GM12891 (cell line): ENCODE data around the gene SALL3.
"Not testable (repeated sequence)": the region's sequence is repeated elsewhere in the genome, so short reads cannot be mapped to it uniquely, and the experiment has no call there.

Source experiments
- DNase-seq: peaks from one replicate; pipeline ENCODE4 v3.0.0; 2011; ENCODE audit warnings: low spot score; ENCODE audit not compliant: insufficient read length
- FAIRE-seq: peaks from 2 replicates; lab custom pipeline; 2011; peaks lifted over from hg19 to GRCh38; lab: Jason Lieb, UNC
- PAX5 ChIP-seq: IDR thresholded peaks from 2 replicates; pipeline ENCODE4 v1.6.1; 2011; ENCODE audit warnings: low read length, moderate library complexity, mild to moderate bottlenecking; ENCODE audit not compliant: insufficient read depth, severe bottlenecking
- POLR2A ChIP-seq: IDR thresholded peaks from 2 replicates; pipeline ENCODE4 v1.6.1; 2011; ENCODE audit warnings: low read depth, low read length, control low read depth
- POLR2AphosphoS5 ChIP-seq: IDR thresholded peaks from 2 replicates; pipeline ENCODE4 v1.6.1; 2011; ENCODE audit warnings: low read depth, low read length, control low read depth
- POU2F2 ChIP-seq: IDR thresholded peaks from 2 replicates; pipeline ENCODE4 v1.6.1; 2011; ENCODE audit warnings: low read depth, mild to moderate bottlenecking, control low read depth, low read length, moderate library complexity
- SPI1 ChIP-seq: IDR thresholded peaks from 2 replicates; pipeline ENCODE4 v1.6.1; 2011; ENCODE audit warnings: low read depth, low read length, control low read depth
- TAF1 ChIP-seq: IDR thresholded peaks from 2 replicates; pipeline ENCODE4 v1.6.1; 2011; ENCODE audit warnings: low read depth, low read length, control low read depth

Gene SALL3

DNA sequence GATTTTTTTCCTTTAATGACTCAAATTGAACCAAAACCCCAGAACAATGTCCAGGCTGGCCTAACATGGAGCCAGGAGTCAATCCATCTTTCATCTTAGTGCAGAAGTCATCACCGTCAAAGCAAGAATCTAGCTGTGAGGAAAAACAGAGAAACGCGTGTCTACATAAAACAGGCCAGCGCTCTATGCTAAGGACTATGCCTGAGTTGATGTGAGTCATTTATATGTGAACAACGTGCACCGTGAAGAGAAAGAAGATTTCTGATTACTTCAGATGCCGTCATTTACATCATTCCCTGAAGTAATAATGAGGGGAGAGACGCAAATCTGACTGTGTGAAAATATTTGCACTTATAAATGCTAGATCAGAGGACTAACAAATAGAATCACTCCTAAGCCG lies 34.0 kb upstream of the SALL3 start:
- TF ChIP-seq TAF1 (no peak), SPI1 (no peak), PAX5 (no peak), POU2F2 (no peak), POLR2A (no peak)
- FAIRE-seq = no peak
- no peak for DNase-seq

DNA sequence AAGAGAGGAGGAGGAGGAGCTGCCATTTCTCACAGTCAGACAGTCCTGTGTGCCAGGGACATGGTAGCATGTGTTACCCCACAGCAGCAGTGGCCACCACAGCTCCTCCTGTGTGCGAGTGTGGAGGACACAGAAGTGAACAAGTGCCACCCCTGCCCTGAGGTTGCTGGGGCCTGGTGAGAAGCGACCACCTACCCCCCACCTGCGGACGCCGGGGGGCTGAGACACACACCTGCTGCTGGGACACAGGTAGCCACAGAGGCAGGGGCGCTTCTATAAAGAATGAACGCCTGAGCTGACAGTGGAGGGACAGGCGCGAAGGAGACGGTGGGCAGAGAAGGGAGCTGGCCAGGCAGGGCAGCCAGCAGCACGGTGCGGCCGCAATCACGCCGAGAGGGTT lies 32.3 kb upstream of the SALL3 start:
- TF ChIP-seq TAF1 (no peak), POLR2A (no peak), POLR2AphosphoS5 (no peak), PAX5 (no peak), POU2F2 (no peak), SPI1 (no peak)
- FAIRE-seq (no peak), DNase-seq (no peak)

DNA sequence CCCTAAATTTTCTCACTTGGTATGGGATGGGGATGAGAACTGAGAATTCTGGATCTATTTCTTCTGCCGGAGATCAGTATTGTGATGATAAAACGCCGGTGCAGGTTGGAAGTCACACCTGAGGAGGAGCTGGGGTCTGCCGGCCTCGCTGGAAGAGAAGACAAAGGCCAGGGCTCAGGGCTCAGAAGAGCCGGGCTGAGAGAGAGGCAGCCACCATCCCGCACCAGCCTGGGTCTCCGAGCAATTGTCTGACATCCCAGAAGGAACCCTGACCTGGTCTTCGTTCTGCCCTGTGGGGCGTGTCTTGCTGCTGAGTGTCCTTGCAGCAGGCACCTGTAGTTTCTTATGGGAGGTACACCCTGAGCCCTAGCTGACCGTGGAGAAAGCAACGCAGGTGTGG lies 31.4 kb upstream of the SALL3 start:
- DNase-seq (no peak), FAIRE-seq (no peak)
- TF ChIP-seq POLR2AphosphoS5 (no peak), POU2F2 (no peak), SPI1 (no peak)

DNA sequence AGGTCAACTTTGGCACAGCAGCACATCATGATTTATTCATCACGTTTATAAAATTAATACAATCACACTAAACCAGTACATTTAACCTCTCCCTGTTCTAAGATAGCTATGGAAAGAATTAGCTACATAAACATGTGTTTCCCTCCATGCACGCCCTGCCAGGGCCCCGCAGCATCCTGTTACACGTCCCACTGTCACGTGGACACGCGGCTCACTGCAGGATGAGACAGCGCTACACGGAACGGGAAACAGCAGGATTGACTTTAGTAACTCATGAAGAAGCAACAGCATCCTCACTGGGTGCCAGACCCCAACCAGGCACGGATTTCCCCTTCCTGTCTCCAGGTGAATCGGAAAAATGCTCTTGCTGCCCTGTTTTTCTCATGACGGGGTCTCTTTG lies 30.9 kb upstream of the SALL3 start:
- DNase-seq (no peak), FAIRE-seq (no peak)
- TF ChIP-seq POU2F2 (no peak), POLR2A (no peak)

DNA sequence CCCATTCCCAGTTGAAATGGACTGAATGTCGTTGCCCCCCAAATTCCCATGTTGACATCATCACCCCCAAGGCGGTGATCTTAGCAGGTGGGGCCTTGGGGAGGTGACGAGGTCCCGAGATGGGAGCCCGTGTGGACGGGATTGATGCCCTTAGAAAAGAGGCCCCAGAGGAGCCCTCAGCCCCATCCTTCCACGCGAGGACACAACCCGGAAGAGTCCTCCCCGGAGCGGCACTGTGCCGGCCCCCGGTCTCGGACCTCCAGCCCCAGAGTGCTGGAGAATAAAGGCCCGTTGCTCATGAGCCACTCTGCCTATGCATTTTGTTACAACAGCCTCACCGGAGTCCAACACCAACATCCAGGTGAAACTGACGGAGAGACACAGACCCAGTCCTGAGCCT lies 30.4 kb upstream of the SALL3 start:
- TF ChIP-seq TAF1 = no peak
- no peak for TF ChIP-seq POLR2A
- no peak for TF ChIP-seq SPI1
- TF ChIP-seq POLR2AphosphoS5 = no peak
- no peak for TF ChIP-seq POU2F2
- no peak for TF ChIP-seq PAX5
- FAIRE-seq = no peak
- no peak for DNase-seq

DNA sequence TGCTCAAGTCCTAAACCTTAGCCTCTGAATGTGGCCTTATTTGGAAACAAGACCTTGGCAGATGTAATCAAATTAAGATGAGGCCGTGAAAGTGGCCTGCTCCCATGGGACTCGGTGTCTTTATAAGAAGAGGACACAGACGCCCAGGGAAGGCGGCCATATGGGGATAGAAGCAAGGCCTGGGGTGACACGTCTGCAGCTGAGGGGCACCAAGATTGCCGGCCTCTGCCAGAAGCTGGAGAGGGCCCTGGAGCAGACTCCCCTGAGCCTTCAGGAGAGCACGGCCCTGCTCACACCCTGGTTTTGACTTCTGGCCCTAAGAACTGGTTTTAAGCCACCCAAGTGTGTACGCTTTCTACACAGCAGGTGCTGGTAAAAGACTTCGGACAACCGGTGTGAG lies 29.2 kb upstream of the SALL3 start:
- no peak for DNase-seq
- no peak for FAIRE-seq
- no peak for TF ChIP-seq PAX5
- no peak for TF ChIP-seq POLR2A
- no peak for TF ChIP-seq POLR2AphosphoS5
- no peak for TF ChIP-seq POU2F2
- no peak for TF ChIP-seq TAF1
- no peak for TF ChIP-seq SPI1

DNA sequence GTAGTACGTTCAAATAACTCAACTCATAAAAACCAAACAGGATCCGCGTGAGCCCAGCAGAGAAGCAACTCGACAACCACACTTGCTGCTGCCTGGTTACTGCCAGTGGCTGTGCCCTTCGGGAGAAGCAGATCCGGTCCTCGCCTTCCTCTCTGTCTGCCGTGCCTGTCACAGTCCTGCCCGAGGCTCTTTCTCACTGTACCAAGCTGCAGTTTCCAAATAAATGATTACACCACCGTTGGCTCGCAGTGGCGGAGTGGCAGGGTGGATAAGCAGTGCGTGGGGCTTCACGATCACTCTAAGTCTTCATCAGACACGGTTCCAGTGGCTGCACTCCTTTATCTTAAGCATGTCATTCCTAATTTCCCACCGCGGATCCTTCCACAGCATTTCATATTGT lies 26.1 kb upstream of the SALL3 start:
- DNase-seq (no peak), FAIRE-seq (no peak)
- no peak for TF ChIP-seq POU2F2
- no peak for TF ChIP-seq TAF1
- TF ChIP-seq SPI1 = no peak
- TF ChIP-seq PAX5 = no peak
- no peak for TF ChIP-seq POLR2AphosphoS5
- TF ChIP-seq POLR2A = no peak

DNA sequence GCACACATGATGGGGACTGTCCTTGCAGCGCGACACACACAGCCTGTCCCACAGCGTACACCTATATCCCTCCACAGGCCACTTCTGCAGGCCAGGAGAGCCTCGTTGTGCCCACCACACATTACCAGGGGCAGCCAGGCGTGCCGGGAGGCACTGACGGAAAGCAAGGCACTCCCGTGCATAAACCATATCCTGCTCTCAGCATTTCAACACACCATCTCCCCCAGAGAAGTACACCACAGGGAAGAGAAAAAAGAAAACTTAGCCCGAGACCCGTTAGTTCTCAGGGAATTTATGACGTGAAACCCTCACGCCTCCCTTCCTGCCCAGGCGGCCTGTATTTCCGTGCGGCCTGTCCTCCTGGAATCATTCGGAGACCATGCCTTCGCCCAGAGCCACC lies 24.6 kb upstream of the SALL3 start:
- TF ChIP-seq POU2F2 = no peak
- TF ChIP-seq TAF1 = no peak
- no peak for TF ChIP-seq PAX5
- no peak for TF ChIP-seq POLR2A
- no peak for TF ChIP-seq SPI1
- no peak for TF ChIP-seq POLR2AphosphoS5
- no peak for FAIRE-seq
- no peak for DNase-seq

DNA sequence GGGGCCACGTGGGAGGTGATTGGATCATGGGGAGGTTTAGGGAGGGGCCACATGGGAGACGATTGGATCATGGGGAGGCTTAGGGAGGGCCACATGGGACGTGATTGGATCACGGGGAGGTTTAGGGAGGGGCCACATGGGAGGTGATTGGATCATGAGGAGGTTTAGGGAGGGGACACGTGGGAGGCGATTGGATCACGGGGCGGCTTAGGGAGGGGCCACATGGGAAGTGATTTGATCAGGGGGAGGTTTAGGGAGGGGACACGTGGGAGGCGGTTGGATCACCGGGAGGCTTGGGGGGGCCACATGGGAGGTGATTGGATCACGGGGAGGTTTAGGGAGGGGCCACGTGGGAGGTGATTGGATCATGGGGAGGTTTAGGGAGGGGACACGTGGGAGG lies 22.5 kb upstream of the SALL3 start:
- TF ChIP-seq TAF1 (no peak), PAX5 (no peak), SPI1 (no peak)
- DNase-seq (no peak), FAIRE-seq (no peak)

DNA sequence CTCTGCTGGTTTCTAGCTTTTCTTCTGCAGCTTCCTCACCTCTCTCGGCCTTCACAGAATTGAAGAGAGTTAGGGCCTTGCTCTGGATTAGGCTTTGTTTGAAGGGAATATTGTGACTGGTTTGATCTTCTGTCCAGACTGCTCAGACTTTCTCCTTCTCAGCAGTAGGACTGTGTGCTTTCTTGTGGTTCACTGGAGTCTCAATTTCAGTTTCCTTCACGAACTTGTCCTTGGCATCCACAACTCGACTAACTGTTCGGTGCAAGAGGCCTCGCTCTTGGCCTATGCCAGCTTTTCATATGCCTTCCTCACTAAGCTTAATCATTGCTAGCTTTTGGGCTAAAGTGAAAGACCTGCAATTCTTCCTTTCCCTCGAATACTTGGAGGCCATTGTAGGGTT lies 18.9 kb upstream of the SALL3 start:
- TF ChIP-seq TAF1 (no peak), POU2F2 (no peak), PAX5 (no peak), SPI1 (no peak), POLR2A (no peak), POLR2AphosphoS5 (no peak)
- DNase-seq (no peak), FAIRE-seq (no peak)

DNA sequence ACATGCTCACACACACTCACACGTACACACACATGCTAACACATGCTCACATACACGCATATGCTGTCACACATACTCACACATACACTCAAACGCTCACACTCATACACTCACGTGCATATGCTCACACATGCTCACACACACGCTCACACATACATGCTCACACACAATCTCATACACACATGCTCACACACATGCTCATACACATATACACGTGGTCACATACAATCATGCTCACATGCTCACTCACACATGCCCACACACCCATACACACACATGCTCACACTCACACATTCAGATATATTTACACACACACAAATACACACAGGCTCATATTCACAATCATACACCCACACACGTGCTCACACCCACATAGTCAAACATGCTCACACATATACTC lies 17.5 kb upstream of the SALL3 start:
- no peak for TF ChIP-seq POLR2AphosphoS5
- TF ChIP-seq POLR2A = no peak
- TF ChIP-seq SPI1 = no peak
- no peak for TF ChIP-seq TAF1
- no peak for TF ChIP-seq POU2F2
- TF ChIP-seq PAX5 = no peak
- FAIRE-seq (peak; percentile 72), DNase-seq (no peak)

DNA sequence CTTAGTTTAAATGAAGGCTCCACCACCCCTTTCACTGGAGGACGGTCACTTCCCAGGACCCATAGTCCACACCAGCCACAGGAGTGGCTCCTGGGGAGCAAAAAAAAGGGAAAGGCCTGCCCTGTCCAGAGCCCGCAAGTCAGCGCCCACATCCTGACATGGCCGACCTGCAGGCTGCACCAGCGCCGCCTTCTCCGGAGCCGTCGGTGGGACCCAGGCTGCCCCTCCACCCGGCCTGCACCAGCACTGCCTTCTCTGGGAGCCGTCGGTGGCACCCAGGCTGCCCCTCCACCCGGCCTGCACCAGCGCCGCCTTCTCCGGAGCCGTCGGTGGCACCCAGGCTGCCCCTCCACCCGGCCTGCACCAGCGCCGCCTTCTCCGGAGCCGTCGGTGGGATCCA lies 14.9 kb upstream of the SALL3 start:
- DNase-seq = not testable (repeated sequence)
- FAIRE-seq = peak; percentile 23
